ENCODE measurements around the gene GKN2.
A peak's percentile ranks its signal among the peaks of the same experiment; 100 is the strongest.
"Not testable (repeated sequence)": the region's sequence is repeated elsewhere in the genome, so short reads cannot be mapped to it uniquely, and the experiment has no call there.

The GKN2 gene

GRCh38 chr2:68961380-68961779 is 8.7 kb upstream of the GKN2 start:
- no peak for TF ChIP-seq CTCF (conservative IDR thresholded peaks at IDR 0.05)
- no peak overlapping the region for H3K27ac ChIP-seq

- H3K27ac ChIP-seq: no peak overlapping the region
- no peak for TF ChIP-seq CTCF (conservative IDR thresholded peaks at IDR 0.05)
These were observed 6.3 kb upstream of the GKN2 start for GRCh38 chr2:68959001-68959400.

GRCh38 chr2:68955432-68955831 is 2.7 kb upstream of the GKN2 start:
- not testable (repeated sequence) for H3K27ac ChIP-seq

GRCh38 chr2:68951899-68952298 is 794 bp downstream of the GKN2 start:
- H3K27ac ChIP-seq: no peak overlapping the region
- TF ChIP-seq CTCF (conservative IDR thresholded peaks at IDR 0.05): no peak

GRCh38 chr2:68948710-68949109 is 4.0 kb downstream of the GKN2 start:
- TF ChIP-seq CTCF (conservative IDR thresholded peaks at IDR 0.05): no peak
- no peak overlapping the region for H3K27ac ChIP-seq

- peak overlapping the region; percentile 60 for H3K27ac ChIP-seq
- TF ChIP-seq CTCF (conservative IDR thresholded peaks at IDR 0.05): no peak
These were observed 6.6 kb downstream of the GKN2 start for GRCh38 chr2:68946117-68946516.

- TF ChIP-seq CTCF (conservative IDR thresholded peaks at IDR 0.05): peak; percentile 91
These were observed 8.8 kb downstream of the GKN2 start for GRCh38 chr2:68943581-68944568.

GRCh38 chr2:68942827-68943226 is 9.9 kb downstream of the GKN2 start:
- H3K27ac ChIP-seq: no peak overlapping the region
- no peak for TF ChIP-seq CTCF (conservative IDR thresholded peaks at IDR 0.05)

More at GRCh38 chr2:68943581-68944568, 8.8 kb downstream of the GKN2 start:
- peak overlapping the region; percentile 54; the same call in 1 of the 2 replicates for H3K27ac ChIP-seq
